Prostate gland (tissue), 2 donors: ENCODE data around the gene USP47. TPM values are rescaled to one million over a fixed set of nuclear protein-coding genes. Genes with fewer than 3 reads are reported as not detected.

Experiments
- DNase-seq: peaks from one replicate; pipeline ENCODE4 v3.0.0-alpha.2; 2019; ENCODE audit warnings: low spot score
- H3K27ac ChIP-seq, 2 donors: fragments of 200-600 bp; sonication (generic); 2 replicates each; pipeline ENCODE4 v1.5.1; 2017 to 2019
- H3K27me3 ChIP-seq: fragments of 200-600 bp; sonication (generic); replicated peaks from 2 replicates; pipeline ENCODE4 v1.5.1; 2019; ENCODE audit not compliant: insufficient read depth
- H3K36me3 ChIP-seq, 2 donors: fragments of 200-600 bp; sonication (generic); 1 replicate in 1 of 2; 2 replicates in 1 of 2; pipeline versions ENCODE4 v1.5.1 to v1.8.1; 2017 to 2019
- H3K4me1 ChIP-seq: fragments of 200-600 bp; sonication (generic); replicated peaks from 2 replicates; pipeline ENCODE4 v1.5.1; 2019
- H3K4me3 ChIP-seq, 2 donors: fragments of 200-600 bp; sonication (generic); 2 replicates each; pipeline ENCODE4 v1.5.1; 2017 to 2019
- H3K9me3 ChIP-seq: fragments of 200-600 bp; sonication (generic); 2 replicates; pipeline ENCODE4 v1.5.1; 2017
- POLR2A ChIP-seq: fragments of 450-650 bp; IDR thresholded peaks from one replicate; pipeline ENCODE4 v1.6.1; 2016; ENCODE audit warnings: antibody characterized with exemption, mild to moderate bottlenecking
- POLR2AphosphoS5 ChIP-seq: sonication (generic); formaldehyde crosslinking; IDR thresholded peaks from one replicate; pipeline ENCODE4 v1.6.1; 2017; ENCODE audit warnings: antibody characterized with exemption
- WGBS: methylation state at CpG from one replicate; pipeline ENCODE4 v1.1.5; 2018; 5-methylcytosine and 5-hydroxymethylcytosine counted together
- intact Hi-C: fragments of 100-400 bp; cut with DNase I; formaldehyde crosslinking; loops from one replicate; pipeline ENCODE4 v1.14.2; 2022
- total RNA-seq, 2 donors: library from RNA; depleted of rRNA; stranded (reverse); fragments of >200 nt; gene quantifications; one replicate each; pipeline ENCODE4 v1.1.0, GENCODE V29; 2016
- TF ChIP-seq, protein P1 (sequence below), 4 experiments: fragments of 200-600 bp in 2 of 4; fragments of 450-650 bp in 2 of 4; sonication (generic) in 2 of 4; IDR thresholded peaks; 1 replicate in 3 of 4; 2 replicates in 1 of 4; pipeline ENCODE4 v1.5.1; 2016 to 2019; ENCODE audit warnings: antibody characterized with exemption in 4 of 4, mild to moderate bottlenecking in 2 of 4, moderate library complexity in 2 of 4

Gene USP47
- total RNA-seq, 2 donors from 2014 or later: 58.4 to 76.6 TPM

GRCh38 chr11:11980841-11981308, 139.1 kb downstream of the USP47 start:
- Histone ChIP-seq H3K4me1 (no peaks in the 10 kb centered on the region), H3K27me3 (no peaks in the 10 kb centered on the region), H3K27ac (peak overlapping the region; percentile 20 to 25), H3K4me3 (no peak overlapping the region), H3K36me3 (no peaks in the 10 kb centered on the region), H3K9me3 (no peaks in the 10 kb centered on the region)
- 86% methylated on average over 3 of the region's 3 CpGs for WGBS
- no peak for DNase-seq
- TF ChIP-seq POLR2A (no peak), POLR2AphosphoS5 (no peak)
- TF ChIP-seq, protein P1, sequence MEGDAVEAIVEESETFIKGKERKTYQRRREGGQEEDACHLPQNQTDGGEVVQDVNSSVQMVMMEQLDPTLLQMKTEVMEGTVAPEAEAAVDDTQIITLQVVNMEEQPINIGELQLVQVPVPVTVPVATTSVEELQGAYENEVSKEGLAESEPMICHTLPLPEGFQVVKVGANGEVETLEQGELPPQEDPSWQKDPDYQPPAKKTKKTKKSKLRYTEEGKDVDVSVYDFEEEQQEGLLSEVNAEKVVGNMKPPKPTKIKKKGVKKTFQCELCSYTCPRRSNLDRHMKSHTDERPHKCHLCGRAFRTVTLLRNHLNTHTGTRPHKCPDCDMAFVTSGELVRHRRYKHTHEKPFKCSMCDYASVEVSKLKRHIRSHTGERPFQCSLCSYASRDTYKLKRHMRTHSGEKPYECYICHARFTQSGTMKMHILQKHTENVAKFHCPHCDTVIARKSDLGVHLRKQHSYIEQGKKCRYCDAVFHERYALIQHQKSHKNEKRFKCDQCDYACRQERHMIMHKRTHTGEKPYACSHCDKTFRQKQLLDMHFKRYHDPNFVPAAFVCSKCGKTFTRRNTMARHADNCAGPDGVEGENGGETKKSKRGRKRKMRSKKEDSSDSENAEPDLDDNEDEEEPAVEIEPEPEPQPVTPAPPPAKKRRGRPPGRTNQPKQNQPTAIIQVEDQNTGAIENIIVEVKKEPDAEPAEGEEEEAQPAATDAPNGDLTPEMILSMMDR (IDR thresholded peaks at IDR 0.05): no peak
- intact Hi-C loops: no loop called here

- Histone ChIP-seq H3K9me3 (no peaks in the 10 kb centered on the region), H3K4me3 (no peak overlapping the region), H3K27ac (no peak overlapping the region), H3K4me1 (no peaks in the 10 kb centered on the region), H3K36me3 (no peaks in the 10 kb centered on the region), H3K27me3 (no peaks in the 10 kb centered on the region)
- no peak for TF ChIP-seq POLR2AphosphoS5
- no peak for TF ChIP-seq POLR2A
- TF ChIP-seq, protein P1 (IDR thresholded peaks at IDR 0.05): no peak
- no peak for DNase-seq
- intact Hi-C loops: no loop called here
- 61% methylated on average over 5 of the region's 5 CpGs for WGBS
Observed at GRCh38 chr11:11981364-11981763, 139.6 kb downstream of the USP47 start.

GRCh38 chr11:11981840-11982239, 140.1 kb downstream of the USP47 start:
- DNase-seq: no peak
- TF ChIP-seq, protein P1 (IDR thresholded peaks at IDR 0.05): no peak
- no peaks in the 10 kb centered on the region for H3K27me3 ChIP-seq
- WGBS: 89% methylated on average over 6 of the region's 6 CpGs
- H3K36me3 ChIP-seq: no peaks in the 10 kb centered on the region
- H3K9me3 ChIP-seq: no peaks in the 10 kb centered on the region
- H3K4me3 ChIP-seq: no peak overlapping the region
- no peak overlapping the region for H3K27ac ChIP-seq
- H3K4me1 ChIP-seq: no peaks in the 10 kb centered on the region
- intact Hi-C loops: no loop called here

DNA sequence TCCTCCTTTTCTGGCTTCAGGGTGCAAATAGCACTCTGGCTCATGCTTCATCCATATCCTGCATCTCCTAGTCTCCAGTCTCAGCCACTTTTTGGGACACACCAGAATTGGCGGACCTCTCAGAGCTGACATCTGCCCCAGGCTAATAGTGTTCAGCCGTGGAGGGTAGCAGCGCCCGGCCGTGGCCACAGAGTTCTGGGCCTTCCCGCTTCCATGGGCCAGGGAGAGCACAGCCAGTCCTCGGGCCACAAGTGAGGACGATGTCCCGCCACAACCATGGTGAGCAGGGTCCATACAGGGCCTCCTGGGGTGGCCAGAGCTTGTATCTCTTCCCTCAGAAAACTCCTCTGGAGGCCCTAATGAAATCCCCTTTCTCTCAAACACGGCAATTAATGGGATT, 140.7 kb downstream of the USP47 start:
- TF ChIP-seq POLR2AphosphoS5 (no peak), POLR2A (no peak)
- TF ChIP-seq, protein P1 (IDR thresholded peaks at IDR 0.05): no peak
- Histone ChIP-seq H3K9me3 (no peaks in the 10 kb centered on the region), H3K4me1 (no peaks in the 10 kb centered on the region), H3K27ac (no peak overlapping the region), H3K36me3 (no peaks in the 10 kb centered on the region), H3K4me3 (no peak overlapping the region), H3K27me3 (no peaks in the 10 kb centered on the region)
- 93% methylated on average over 10 of the region's 10 CpGs for WGBS
- no peak for DNase-seq
- intact Hi-C loops: no loop called here

DNA sequence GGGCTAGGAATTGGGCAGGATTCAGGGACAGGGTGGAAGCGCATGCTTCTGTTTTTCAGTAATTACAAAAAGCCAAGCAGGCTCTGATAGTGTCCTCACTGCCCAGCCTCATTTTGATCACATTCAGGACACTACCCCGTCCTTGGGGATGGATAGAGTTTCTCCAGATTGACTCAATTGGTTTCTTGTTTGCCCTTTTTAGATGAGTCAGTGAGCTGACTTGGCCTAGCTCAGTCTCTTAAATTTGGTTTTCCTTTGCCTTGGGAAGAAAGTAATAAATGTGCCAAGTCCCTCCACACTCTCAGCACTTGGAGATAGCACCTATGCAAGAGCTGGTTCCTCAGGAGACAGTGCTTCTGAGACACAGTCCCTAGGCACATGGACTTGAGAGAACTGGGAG, 141.2 kb downstream of the USP47 start:
- 81% methylated on average over 2 of the region's 2 CpGs for WGBS
- Histone ChIP-seq H3K27me3 (no peaks in the 10 kb centered on the region), H3K9me3 (no peaks in the 10 kb centered on the region), H3K27ac (no peak overlapping the region), H3K4me1 (no peaks in the 10 kb centered on the region), H3K4me3 (no peak overlapping the region), H3K36me3 (no peaks in the 10 kb centered on the region)
- no peak for DNase-seq
- TF ChIP-seq POLR2AphosphoS5 (no peak), POLR2A (no peak)
- TF ChIP-seq, protein P1 (IDR thresholded peaks at IDR 0.05): no peak
- intact Hi-C loops: no loop called here
